DND-41 (cell line): ENCODE data around the gene ZNF474.

Experiments
- CTCF ChIP-seq: IDR thresholded peaks from 2 replicates; pipeline ENCODE4 v1.5.1; 2012; ENCODE audit warnings: borderline replicate concordance, low read length, moderate library complexity, mild to moderate bottlenecking; ENCODE audit not compliant: poor library complexity, severe bottlenecking; ENCODE audit errors: extremely low read depth
- EZH2 ChIP-seq: IDR thresholded peaks from 3 replicates; pipeline ENCODE4 v1.6.1; 2012; ENCODE audit warnings: borderline replicate concordance, low read depth, mild to moderate bottlenecking, moderate library complexity, low read length, inconsistent platforms; ENCODE audit not compliant: severe bottlenecking

- TF ChIP-seq EZH2 (no peak), CTCF (no peak)
Measured at GRCh38 chr5:122200865-122201264, 71.5 kb downstream of the ZNF474 start.
